Neuronal stem cell (in vitro differentiated cells): ENCODE results near the gene CHN2.

Source experiments
- DNase-seq: peaks from one replicate; pipeline ENCODE4 v3.0.0-alpha.2; 2013; ENCODE audit warnings: low spot score
- H2AFZ ChIP-seq: one replicate; pipeline ENCODE4 v1.6.1; 2013; ENCODE audit warnings: mild to moderate bottlenecking, low read length, inconsistent platforms
- H2AK5ac ChIP-seq: 2 replicates; pipeline ENCODE4 v1.6.1; 2013; ENCODE audit warnings: low read depth, mild to moderate bottlenecking, inconsistent platforms, low read length, moderate library complexity, mixed read lengths
- H2BK120ac ChIP-seq: 2 replicates; pipeline ENCODE4 v1.6.1; 2013; ENCODE audit warnings: low read depth, mild to moderate bottlenecking, inconsistent platforms, low read length, moderate library complexity, mixed read lengths
- H2BK12ac ChIP-seq: one replicate; pipeline ENCODE4 v1.6.1; 2013; ENCODE audit warnings: low read length, inconsistent platforms
- H2BK15ac ChIP-seq: 2 replicates; pipeline ENCODE4 v1.6.1; 2013; ENCODE audit warnings: mild to moderate bottlenecking, low read length, inconsistent platforms, mixed read lengths
- H2BK5ac ChIP-seq: one replicate; pipeline ENCODE4 v1.6.1; 2013; ENCODE audit warnings: inconsistent platforms, mild to moderate bottlenecking, low read length, moderate library complexity
- H3K14ac ChIP-seq: one replicate; pipeline ENCODE4 v1.6.1; 2013; ENCODE audit warnings: low read length, inconsistent platforms
- H3K18ac ChIP-seq: 2 replicates; pipeline ENCODE4 v1.6.1; 2013; ENCODE audit warnings: low read length, inconsistent platforms
- H3K23ac ChIP-seq: 2 replicates; pipeline ENCODE4 v1.6.1; 2013; ENCODE audit warnings: low read depth, mild to moderate bottlenecking, mixed read lengths, low read length, inconsistent platforms; ENCODE audit not compliant: poor library complexity
- H3K27ac ChIP-seq: replicated peaks from 3 replicates; pipeline ENCODE4 v1.5.1; 2013; ENCODE audit warnings: low read length, inconsistent platforms
- H3K27me3 ChIP-seq, 3 experiments: 2 replicates each; pipeline ENCODE4 v1.6.1; 2013; ENCODE audit warnings: low read length in 3 of 3, mild to moderate bottlenecking in 2 of 3, inconsistent platforms in 1 of 3, low read depth in 1 of 3, mixed read lengths in 1 of 3, moderate library complexity in 1 of 3; ENCODE audit not compliant: control insufficient read depth in 3 of 3, insufficient read depth in 3 of 3
- H3K36me3 ChIP-seq, 2 donors: replicated peaks in 1 of 2; 2 replicates each; pipeline ENCODE4 v1.6.1; 2013; ENCODE audit warnings: low read length in 2 of 2; ENCODE audit not compliant: control insufficient read depth in 2 of 2, insufficient read depth in 2 of 2
- H3K4ac ChIP-seq: 2 replicates; pipeline ENCODE4 v1.6.1; 2013; ENCODE audit warnings: inconsistent platforms, mild to moderate bottlenecking, low read length, moderate library complexity
- H3K4me1 ChIP-seq, 2 donors: 1 replicate in 1 of 2; 2 replicates in 1 of 2; pipeline ENCODE4 v1.6.1; 2013; ENCODE audit warnings: low read length in 2 of 2, low read depth in 1 of 2; ENCODE audit not compliant: control insufficient read depth in 2 of 2, insufficient read depth in 1 of 2
- H3K4me2 ChIP-seq: one replicate; pipeline ENCODE4 v1.6.1; 2013; ENCODE audit warnings: mild to moderate bottlenecking, low read length, inconsistent platforms; ENCODE audit not compliant: insufficient read depth, poor library complexity, severe bottlenecking
- H3K4me3 ChIP-seq, 2 donors: 2 replicates each; pipeline ENCODE4 v1.5.1; 2013; ENCODE audit warnings: low read length in 2 of 2, mild to moderate bottlenecking in 2 of 2, inconsistent platforms in 1 of 2, moderate library complexity in 1 of 2
- H3K79me1 ChIP-seq: one replicate; pipeline ENCODE4 v1.6.1; 2013; ENCODE audit warnings: low read depth, mild to moderate bottlenecking, inconsistent platforms, low read length, moderate library complexity
- H3K9ac ChIP-seq: one replicate; pipeline ENCODE4 v1.6.1; 2013; ENCODE audit warnings: mild to moderate bottlenecking, low read depth, low read length, inconsistent platforms; ENCODE audit not compliant: poor library complexity
- H3K9me3 ChIP-seq, 2 donors: replicated peaks in 1 of 2; 2 replicates each; pipeline versions ENCODE3 to v1.6.1; 2013; ENCODE audit warnings: low read length in 2 of 2, mild to moderate bottlenecking in 2 of 2, inconsistent platforms in 1 of 2, low read depth in 1 of 2, mixed read lengths in 1 of 2, moderate library complexity in 1 of 2; ENCODE audit not compliant: control insufficient read depth in 2 of 2, insufficient read depth in 1 of 2
- H4K8ac ChIP-seq: one replicate; pipeline ENCODE4 v1.6.1; 2013; ENCODE audit warnings: low read depth, mild to moderate bottlenecking, inconsistent platforms, low read length, moderate library complexity
- H4K91ac ChIP-seq: one replicate; pipeline ENCODE4 v1.6.1; 2013; ENCODE audit warnings: low read length, low read depth, mild to moderate bottlenecking, inconsistent platforms; ENCODE audit not compliant: poor library complexity
- WGBS, 2 donors: extraction: QIAGEN DNeasy Blood & Tissue Kit; methylation state at CpG; one replicate each; pipeline ENCODE4 v1.1.7; 2013; ENCODE audit warnings: missing lambda C conversion rate in 2 of 2, mixed read lengths in 1 of 2; ENCODE audit not compliant: insufficient read length in 2 of 2, insufficient replicate concordance in 1 of 2; ENCODE audit errors: extremely low coverage in 2 of 2; 5-methylcytosine and 5-hydroxymethylcytosine counted together

Gene CHN2

GRCh38 chr7:29265208-29265923, 70.8 kb downstream of the CHN2 start:
- Histone ChIP-seq H2BK120ac (no peak overlapping the region), H3K4ac (no peak overlapping the region), H3K23ac (no peak overlapping the region), H3K9me3 (peaks cover 0 to 3% of the 10 kb centered on the region in 2 donors), H3K79me1 (no peaks in the 10 kb centered on the region), H3K36me3 (no peaks in the 10 kb centered on the region), H3K4me3 (no peak overlapping the region), H2BK15ac (no peak overlapping the region), H2AFZ (no peak overlapping the region), H2BK5ac (no peak overlapping the region), H4K91ac (no peak overlapping the region), H3K4me2 (no peak overlapping the region), H2BK12ac (no peak overlapping the region), H3K27me3 (no peaks in the 10 kb centered on the region), H3K27ac (no peak overlapping the region), H2AK5ac (no peak overlapping the region), H3K9ac (no peak overlapping the region), H3K14ac (no peak overlapping the region), H3K4me1 (peaks cover 2 to 6% of the 10 kb centered on the region in 2 donors), H4K8ac (no peak overlapping the region), H3K18ac (no peak overlapping the region)
- no CpG with 5 or more reads among the region's 6 CpGs for WGBS, 2 donors
- DNase-seq: no peak

GRCh38 chr7:29269935-29270334, 75.4 kb downstream of the CHN2 start:
- H3K18ac ChIP-seq: no peak overlapping the region
- no peaks in the 10 kb centered on the region for H3K36me3 ChIP-seq
- no peak overlapping the region for H3K4ac ChIP-seq
- WGBS, 2 donors: no CpG with 5 or more reads among the region's 1 CpG
- H3K14ac ChIP-seq: no peak overlapping the region
- H2BK5ac ChIP-seq: no peak overlapping the region
- no peak overlapping the region for H3K4me3 ChIP-seq
- H3K9ac ChIP-seq: no peak overlapping the region
- no peak overlapping the region for H3K4me2 ChIP-seq
- H3K79me1 ChIP-seq: no peaks in the 10 kb centered on the region
- H3K9me3 ChIP-seq: peaks cover 0 to 3% of the 10 kb centered on the region in 2 donors
- H3K27ac ChIP-seq: no peak overlapping the region
- no peak overlapping the region for H2BK120ac ChIP-seq
- H4K8ac ChIP-seq: no peak overlapping the region
- H4K91ac ChIP-seq: no peak overlapping the region
- no peak overlapping the region for H3K23ac ChIP-seq
- no peak overlapping the region for H2AFZ ChIP-seq
- H3K27me3 ChIP-seq: no peaks in the 10 kb centered on the region
- H3K4me1 ChIP-seq: peaks cover 2 to 6% of the 10 kb centered on the region in 2 donors
- no peak overlapping the region for H2AK5ac ChIP-seq
- no peak for DNase-seq
- H2BK12ac ChIP-seq: no peak overlapping the region
- no peak overlapping the region for H2BK15ac ChIP-seq

GRCh38 chr7:29270594-29271318, 76.2 kb downstream of the CHN2 start:
- DNase-seq: no peak
- H4K91ac ChIP-seq: no peak overlapping the region
- WGBS, 2 donors: no CpG with 5 or more reads among the region's 4 CpGs
- H3K9me3 ChIP-seq: peaks cover 0 to 3% of the 10 kb centered on the region in 2 donors
- no peak overlapping the region for H3K9ac ChIP-seq
- H3K4me3 ChIP-seq: no peak overlapping the region
- H2BK120ac ChIP-seq: no peak overlapping the region
- H4K8ac ChIP-seq: no peak overlapping the region
- no peak overlapping the region for H3K23ac ChIP-seq
- no peaks in the 10 kb centered on the region for H3K36me3 ChIP-seq
- H3K79me1 ChIP-seq: no peaks in the 10 kb centered on the region
- no peak overlapping the region for H2AFZ ChIP-seq
- no peak overlapping the region for H3K14ac ChIP-seq
- no peak overlapping the region for H3K4ac ChIP-seq
- H2AK5ac ChIP-seq: no peak overlapping the region
- no peak overlapping the region for H2BK5ac ChIP-seq
- H2BK15ac ChIP-seq: no peak overlapping the region
- H3K4me1 ChIP-seq: no peaks in the 10 kb centered on the region
- H2BK12ac ChIP-seq: no peak overlapping the region
- H3K27ac ChIP-seq: no peak overlapping the region
- no peaks in the 10 kb centered on the region for H3K27me3 ChIP-seq
- no peak overlapping the region for H3K4me2 ChIP-seq
- no peak overlapping the region for H3K18ac ChIP-seq

GRCh38 chr7:29271319-29271658, 76.7 kb downstream of the CHN2 start:
- Histone ChIP-seq H3K9me3 (peaks cover 0 to 3% of the 10 kb centered on the region in 2 donors), H2BK15ac (no peak overlapping the region), H3K9ac (no peak overlapping the region), H2BK120ac (no peak overlapping the region), H3K79me1 (no peaks in the 10 kb centered on the region), H3K27me3 (no peaks in the 10 kb centered on the region), H2BK5ac (no peak overlapping the region), H3K18ac (no peak overlapping the region), H2BK12ac (no peak overlapping the region), H2AFZ (no peak overlapping the region), H4K8ac (no peak overlapping the region), H3K4me1 (no peaks in the 10 kb centered on the region), H4K91ac (no peak overlapping the region), H3K14ac (no peak overlapping the region), H3K27ac (no peak overlapping the region), H3K36me3 (no peaks in the 10 kb centered on the region), H3K4me2 (no peak overlapping the region), H2AK5ac (no peak overlapping the region), H3K23ac (no peak overlapping the region), H3K4me3 (no peak overlapping the region), H3K4ac (no peak overlapping the region)
- no CpG with 5 or more reads among the region's 4 CpGs for WGBS, 2 donors
- DNase-seq: no peak
